HepG2 (cell line): ENCODE results near the gene BCCIP. TPM values are rescaled to one million over a fixed set of nuclear protein-coding genes. Genes with fewer than 3 reads are reported as not detected.
A peak's percentile ranks its signal among the peaks of the same experiment; 100 is the strongest.

Source experiments
- ATAC-seq: fragments of 200-7000 bp; cut with Tn5 transposase; 3 replicates; pipeline ENCODE4 v1.9.1; 2020; ENCODE audit warnings: mild to moderate bottlenecking, moderate library complexity
- BruUV-seq: library from RNA; stranded (reverse); fragments of 400-500 nt; replicated peaks from 2 replicates; lab custom pipeline; 2021; lab: Mats Ljungman, UMichigan
- CTCF ChIA-PET: fragments of 300-600 bp; formaldehyde crosslinking; extraction: SDS; loops from one replicate; lab custom pipeline; 2021; ENCODE audit warnings: low total read pairs, inconsistent platforms, low intra/inter-chr PET ratio; lab: Yijun Ruan, JAX
- POLR2A ChIA-PET: fragments of 350-600 bp; sonication (Branson Sonifier 250); formaldehyde crosslinking; loops from one replicate; lab custom pipeline; 2020; ENCODE audit warnings: antibody characterized with exemption, inconsistent platforms; lab: Yijun Ruan, JAX
- DNase-seq: peaks from one replicate; pipeline ENCODE4 v3.0.0-alpha.2; 2015; ENCODE audit warnings: low spot score
- FAIRE-seq: peaks from 3 replicates; lab custom pipeline; 2011; peaks lifted over from hg19 to GRCh38; lab: Jason Lieb, UNC
- H2AFZ ChIP-seq: one replicate; pipeline ENCODE4 v1.6.1; 2011; ENCODE audit warnings: low read length, inconsistent platforms
- H3K27ac ChIP-seq: fragments of 300-600 bp; 3 replicates; pipeline ENCODE4 v1.8.0; 2011; ENCODE audit warnings: mixed run types, mild to moderate bottlenecking, mixed read lengths, low read length, inconsistent platforms; ENCODE audit not compliant: insufficient read depth; ENCODE audit errors: extremely low read length
- H3K27me3 ChIP-seq, 2 experiments: fragments of 200-600 bp in 1 of 2; 2 replicates in 1 of 2; 3 replicates in 1 of 2; pipeline versions ENCODE4 v1.6.0 to v1.8.0; 2011; ENCODE audit warnings: low read length in 2 of 2, mild to moderate bottlenecking in 2 of 2, moderate library complexity in 2 of 2, inconsistent platforms in 1 of 2; ENCODE audit not compliant: insufficient read depth in 2 of 2, control insufficient read depth in 1 of 2
- H3K36me3 ChIP-seq, 2 experiments: fragments of 200-600 bp in 1 of 2; replicated peaks in 1 of 2; 2 replicates in 1 of 2; 3 replicates in 1 of 2; pipeline versions ENCODE4 v1.5.1 to v1.8.0; 2011; ENCODE audit warnings: low read length in 2 of 2, inconsistent platforms in 1 of 2; ENCODE audit not compliant: insufficient read depth in 2 of 2, control insufficient read depth in 1 of 2
- H3K4me1 ChIP-seq: 2 replicates; pipeline ENCODE4 v1.5.1; 2012; ENCODE audit warnings: low read length, inconsistent platforms; ENCODE audit not compliant: insufficient read depth
- H3K4me2 ChIP-seq: 2 replicates; pipeline ENCODE4 v1.6.0; 2011; ENCODE audit warnings: low read depth, low read length, inconsistent platforms
- H3K4me3 ChIP-seq, 3 experiments: fragments of 200-600 bp in 1 of 3; sonication (generic), shearing (Covaris generic) in 1 of 3; replicated peaks in 1 of 3; 2 replicates each; pipeline ENCODE4 v1.5.1; 2011 to 2016; ENCODE audit warnings: low read length in 3 of 3, inconsistent platforms in 2 of 3, low read depth in 2 of 3, mild to moderate bottlenecking in 2 of 3, control low read depth in 1 of 3, mixed read lengths in 1 of 3; ENCODE audit not compliant: insufficient read depth in 1 of 3
- H3K79me2 ChIP-seq: one replicate; pipeline ENCODE4 v1.6.1; 2011; ENCODE audit warnings: low read length, inconsistent platforms; ENCODE audit not compliant: insufficient read depth
- H3K9ac ChIP-seq: 2 replicates; pipeline ENCODE4 v1.6.0; 2011; ENCODE audit warnings: mild to moderate bottlenecking, low read depth, low read length, inconsistent platforms; ENCODE audit not compliant: insufficient read depth
- H3K9me3 ChIP-seq: 2 replicates; pipeline ENCODE4 v1.5.1; 2012; ENCODE audit warnings: mild to moderate bottlenecking, low read length
- H4K20me1 ChIP-seq: 2 replicates; pipeline ENCODE4 v1.6.0; 2011; ENCODE audit warnings: inconsistent platforms, mild to moderate bottlenecking, low read length, moderate library complexity; ENCODE audit not compliant: insufficient read depth
- MZF1 ChIP-seq: sonication (generic); formaldehyde crosslinking; IDR thresholded peaks from 2 replicates; pipeline ENCODE4 v1.8.1; 2023; ENCODE audit warnings: mild to moderate bottlenecking, missing genetic modification reagents, borderline replicate concordance
- NAIF1 ChIP-seq: sonication (generic); formaldehyde crosslinking; IDR thresholded peaks from 2 replicates; pipeline ENCODE4 v1.5.0; 2020; ENCODE audit warnings: mild to moderate bottlenecking, missing genetic modification reagents, borderline replicate concordance
- SP1 ChIP-seq, 2 experiments: fragments of 450-650 bp in 1 of 2; sonication (generic) in 1 of 2; formaldehyde crosslinking in 1 of 2; IDR thresholded peaks; 2 replicates each; pipeline versions ENCODE4 v1.4.0 to v1.6.1; 2016 to 2020; ENCODE audit warnings: missing genetic modification reagents in 1 of 2
- ZNF772 ChIP-seq: sonication (generic); formaldehyde crosslinking; IDR thresholded peaks from 2 replicates; pipeline ENCODE4 v1.5.0; 2020; ENCODE audit warnings: mild to moderate bottlenecking, missing genetic modification reagents
- WGBS: methylation state at CpG from one replicate; pipeline ENCODE4 v1.1.6; 2017; ENCODE audit warnings: low lambda C conversion rate; 5-methylcytosine and 5-hydroxymethylcytosine counted together
- in situ Hi-C: cut with HindIII; loops from 2 replicates; pipeline ENCODE4 v1.10.0; 2017; ENCODE audit warnings: low pct_unique_long_range_greater_than_20kb; ENCODE audit not compliant: extremely low pct_ligation_motif_present
- intact Hi-C: fragments of 100-400 bp; cut with micrococcal nuclease; formaldehyde crosslinking; loops from one replicate; pipeline ENCODE4 v1.10.0; 2022; ENCODE audit not compliant: unreplicated experiment
- polyA plus RNA-seq, 8 experiments: library from polyadenylated mRNA; depleted of rRNA in 3 of 8; stranded (reverse) in 7 of 8; unstranded in 1 of 8; fragments of >200 nt; fragmentation: Illumina TruSeq in 4 of 8; extraction: Trizol in 4 of 8; gene quantifications; 2 replicates each; pipeline versions ENCODE4 v1.2.1 to v1.2.3, GENCODE V29; 2011 to 2016; ENCODE audit warnings: low read depth in 4 of 8, missing spikeins in 1 of 8, mixed read lengths in 1 of 8; ENCODE audit not compliant: insufficient read depth in 1 of 8
- total RNA-seq, 5 experiments: library from RNA; depleted of rRNA; stranded (reverse); fragments of >200 nt; fragmentation: Illumina TruSeq; extraction: Trizol; gene quantifications; 2 replicates each; pipeline ENCODE4 v1.2.3, GENCODE V29; 2016; ENCODE audit warnings: low read depth in 1 of 5
- TF ChIP-seq, protein P1 (sequence below), 2 experiments: fragments of 450-650 bp in 1 of 2; sonication (generic) in 1 of 2; formaldehyde crosslinking in 1 of 2; IDR thresholded peaks; 2 replicates each; pipeline versions ENCODE4 v1.6.1 to v1.8.0; 2016 to 2022; ENCODE audit warnings: antibody characterized with exemption in 1 of 2, mild to moderate bottlenecking in 1 of 2, missing genetic modification reagents in 1 of 2
- TF ChIP-seq, protein P2 (sequence below): sonication (generic); formaldehyde crosslinking; conservative IDR thresholded peaks from 2 replicates; pipeline ENCODE4 v1.5.0; 2020; ENCODE audit warnings: missing genetic modification reagents
- TF ChIP-seq, protein P3 (sequence below): sonication (generic); formaldehyde crosslinking; IDR thresholded peaks from 2 replicates; pipeline ENCODE4 v1.4.0; 2020; ENCODE audit warnings: mild to moderate bottlenecking, missing genetic modification reagents
- TF ChIP-seq, protein P4 (sequence below): sonication (generic); formaldehyde crosslinking; IDR thresholded peaks from 2 replicates; pipeline ENCODE4 v1.8.0; 2022; ENCODE audit warnings: missing genetic modification reagents, low read depth, mild to moderate bottlenecking, borderline replicate concordance

The BCCIP gene
- total and polyA plus RNA-seq, 2 of the 13 experiments (the other 11 are each of a cell fraction or from before 2014, with no cell fraction given): 37.0 to 132 TPM

- Histone ChIP-seq H3K4me3 (no peak overlapping the region), H3K9ac (no peak overlapping the region), H2AFZ (no peak overlapping the region), H3K27me3 (no peaks in the 10 kb centered on the region), H3K9me3 (no peaks in the 10 kb centered on the region), H3K79me2 (no peaks in the 10 kb centered on the region), H3K36me3 (peaks cover 11 to 81% of the 10 kb centered on the region in 2 experiments), H3K27ac (no peak overlapping the region), H3K4me2 (no peak overlapping the region), H3K4me1 (peaks cover 11% of the 10 kb centered on the region; the same call in 1 of the 2 replicates), H4K20me1 (no peaks in the 10 kb centered on the region)
- POLR2A ChIA-PET: no interaction called here
- DNase-seq (no peak), FAIRE-seq (no peak), ATAC-seq (peak; percentile 22; the same call in 1 of the 3 replicates)
- in situ Hi-C loops: no loop called here
- TF ChIP-seq, protein P1, sequence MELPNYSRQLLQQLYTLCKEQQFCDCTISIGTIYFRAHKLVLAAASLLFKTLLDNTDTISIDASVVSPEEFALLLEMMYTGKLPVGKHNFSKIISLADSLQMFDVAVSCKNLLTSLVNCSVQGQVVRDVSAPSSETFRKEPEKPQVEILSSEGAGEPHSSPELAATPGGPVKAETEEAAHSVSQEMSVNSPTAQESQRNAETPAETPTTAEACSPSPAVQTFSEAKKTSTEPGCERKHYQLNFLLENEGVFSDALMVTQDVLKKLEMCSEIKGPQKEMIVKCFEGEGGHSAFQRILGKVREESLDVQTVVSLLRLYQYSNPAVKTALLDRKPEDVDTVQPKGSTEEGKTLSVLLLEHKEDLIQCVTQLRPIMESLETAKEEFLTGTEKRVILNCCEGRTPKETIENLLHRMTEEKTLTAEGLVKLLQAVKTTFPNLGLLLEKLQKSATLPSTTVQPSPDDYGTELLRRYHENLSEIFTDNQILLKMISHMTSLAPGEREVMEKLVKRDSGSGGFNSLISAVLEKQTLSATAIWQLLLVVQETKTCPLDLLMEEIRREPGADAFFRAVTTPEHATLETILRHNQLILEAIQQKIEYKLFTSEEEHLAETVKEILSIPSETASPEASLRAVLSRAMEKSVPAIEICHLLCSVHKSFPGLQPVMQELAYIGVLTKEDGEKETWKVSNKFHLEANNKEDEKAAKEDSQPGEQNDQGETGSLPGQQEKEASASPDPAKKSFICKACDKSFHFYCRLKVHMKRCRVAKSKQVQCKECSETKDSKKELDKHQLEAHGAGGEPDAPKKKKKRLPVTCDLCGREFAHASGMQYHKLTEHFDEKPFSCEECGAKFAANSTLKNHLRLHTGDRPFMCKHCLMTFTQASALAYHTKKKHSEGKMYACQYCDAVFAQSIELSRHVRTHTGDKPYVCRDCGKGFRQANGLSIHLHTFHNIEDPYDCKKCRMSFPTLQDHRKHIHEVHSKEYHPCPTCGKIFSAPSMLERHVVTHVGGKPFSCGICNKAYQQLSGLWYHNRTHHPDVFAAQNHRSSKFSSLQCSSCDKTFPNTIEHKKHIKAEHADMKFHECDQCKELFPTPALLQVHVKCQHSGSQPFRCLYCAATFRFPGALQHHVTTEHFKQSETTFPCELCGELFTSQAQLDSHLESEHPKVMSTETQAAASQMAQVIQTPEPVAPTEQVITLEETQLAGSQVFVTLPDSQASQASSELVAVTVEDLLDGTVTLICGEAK (IDR thresholded peaks at IDR 0.05): no peak
- TF ChIP-seq, protein P1 (CRISPR knock-in tag; IDR thresholded peaks at IDR 0.05): no peak
- TF ChIP-seq, protein P2, sequence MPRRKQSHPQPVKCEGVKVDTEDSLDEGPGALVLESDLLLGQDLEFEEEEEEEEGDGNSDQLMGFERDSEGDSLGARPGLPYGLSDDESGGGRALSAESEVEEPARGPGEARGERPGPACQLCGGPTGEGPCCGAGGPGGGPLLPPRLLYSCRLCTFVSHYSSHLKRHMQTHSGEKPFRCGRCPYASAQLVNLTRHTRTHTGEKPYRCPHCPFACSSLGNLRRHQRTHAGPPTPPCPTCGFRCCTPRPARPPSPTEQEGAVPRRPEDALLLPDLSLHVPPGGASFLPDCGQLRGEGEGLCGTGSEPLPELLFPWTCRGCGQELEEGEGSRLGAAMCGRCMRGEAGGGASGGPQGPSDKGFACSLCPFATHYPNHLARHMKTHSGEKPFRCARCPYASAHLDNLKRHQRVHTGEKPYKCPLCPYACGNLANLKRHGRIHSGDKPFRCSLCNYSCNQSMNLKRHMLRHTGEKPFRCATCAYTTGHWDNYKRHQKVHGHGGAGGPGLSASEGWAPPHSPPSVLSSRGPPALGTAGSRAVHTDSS (CRISPR knock-in tag): no peak
- TF ChIP-seq MZF1: no peak
- TF ChIP-seq, protein P3, sequence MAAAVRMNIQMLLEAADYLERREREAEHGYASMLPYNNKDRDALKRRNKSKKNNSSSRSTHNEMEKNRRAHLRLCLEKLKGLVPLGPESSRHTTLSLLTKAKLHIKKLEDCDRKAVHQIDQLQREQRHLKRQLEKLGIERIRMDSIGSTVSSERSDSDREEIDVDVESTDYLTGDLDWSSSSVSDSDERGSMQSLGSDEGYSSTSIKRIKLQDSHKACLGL (CRISPR knock-in tag): no peak
- TF ChIP-seq, protein P4, sequence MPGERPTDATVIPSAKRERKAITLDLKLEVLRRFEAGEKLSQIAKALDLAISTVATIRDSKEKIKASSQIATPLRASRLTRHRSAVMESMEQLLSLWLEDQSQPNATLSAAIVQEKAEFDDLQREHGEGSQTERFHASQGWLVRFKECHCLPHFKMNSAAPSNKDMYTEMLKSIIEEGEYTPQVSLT (CRISPR knock-in tag): no peak
- no peak for TF ChIP-seq NAIF1 (CRISPR knock-in tag)
- TF ChIP-seq ZNF772 (CRISPR knock-in tag): no peak
- no peak for TF ChIP-seq SP1 (IDR thresholded peaks at IDR 0.05)
- no peak for TF ChIP-seq SP1 (CRISPR knock-in tag; IDR thresholded peaks at IDR 0.05)
- intact Hi-C loops: no loop called here
- CTCF ChIA-PET: no interaction called here
- BruUV-seq: no TSS peak
- WGBS: 97% methylated on average over 2 of the region's 2 CpGs
Measured at GRCh38 chr10:125836746-125837145, 13.4 kb downstream of the BCCIP start.
